KMS-11 (cell line): ENCODE data around the gene TMPRSS6.

Experiments used
- H2AFZ ChIP-seq: fragments of 200-600 bp; sonication (generic); 2 replicates; pipeline ENCODE4 v1.6.1; 2016; ENCODE audit warnings: antibody characterized with exemption, mixed run types, low read depth
- H3K27ac ChIP-seq: fragments of 200-600 bp; sonication (generic); 2 replicates; pipeline ENCODE4 v1.6.1; 2016; ENCODE audit warnings: mild to moderate bottlenecking, mixed run types
- H3K27me3 ChIP-seq: fragments of 200-600 bp; sonication (generic); 2 replicates; pipeline ENCODE4 v1.6.1; 2017; ENCODE audit warnings: mild to moderate bottlenecking, low read depth, mixed run types, moderate library complexity; ENCODE audit not compliant: insufficient read depth
- H3K36me3 ChIP-seq: fragments of 200-600 bp; sonication (generic); 2 replicates; pipeline ENCODE4 v1.6.1; 2017; ENCODE audit warnings: mild to moderate bottlenecking, mixed run types; ENCODE audit not compliant: insufficient read depth
- H3K4me1 ChIP-seq: fragments of 200-600 bp; sonication (generic); 2 replicates; pipeline ENCODE4 v1.6.1; 2016; ENCODE audit warnings: mild to moderate bottlenecking, low read depth, mixed run types; ENCODE audit not compliant: poor library complexity, severe bottlenecking
- H3K4me2 ChIP-seq: fragments of 200-600 bp; sonication (generic); 2 replicates; pipeline ENCODE4 v1.7.0; 2016; ENCODE audit warnings: mild to moderate bottlenecking, mixed run types
- H3K4me3 ChIP-seq: fragments of 200-600 bp; sonication (generic); IDR thresholded peaks from 2 replicates; pipeline ENCODE4 v1.6.1; 2017; ENCODE audit warnings: low read depth, low read length, mixed read lengths; ENCODE audit not compliant: insufficient read depth
- H3K79me2 ChIP-seq: fragments of 200-600 bp; sonication (generic); 2 replicates; pipeline ENCODE4 v1.6.1; 2016; ENCODE audit warnings: low read depth, mixed run types; ENCODE audit not compliant: insufficient read depth
- H3K9ac ChIP-seq: fragments of 200-600 bp; sonication (generic); 2 replicates; pipeline ENCODE4 v1.6.1; 2016; ENCODE audit warnings: mild to moderate bottlenecking, mixed run types
- H4K20me1 ChIP-seq: fragments of 200-600 bp; sonication (generic); 2 replicates; pipeline ENCODE4 v1.6.1; 2016; ENCODE audit warnings: mild to moderate bottlenecking, mixed run types; ENCODE audit not compliant: insufficient read depth
- TF ChIP-seq, protein P1 (sequence below): fragments of 200-600 bp; sonication (generic); conservative IDR thresholded peaks from 2 replicates; pipeline ENCODE4 v1.6.1; 2017; ENCODE audit warnings: low read depth, mild to moderate bottlenecking, antibody characterized with exemption, low read length, moderate library complexity, mixed read lengths

TMPRSS6 gene

DNA sequence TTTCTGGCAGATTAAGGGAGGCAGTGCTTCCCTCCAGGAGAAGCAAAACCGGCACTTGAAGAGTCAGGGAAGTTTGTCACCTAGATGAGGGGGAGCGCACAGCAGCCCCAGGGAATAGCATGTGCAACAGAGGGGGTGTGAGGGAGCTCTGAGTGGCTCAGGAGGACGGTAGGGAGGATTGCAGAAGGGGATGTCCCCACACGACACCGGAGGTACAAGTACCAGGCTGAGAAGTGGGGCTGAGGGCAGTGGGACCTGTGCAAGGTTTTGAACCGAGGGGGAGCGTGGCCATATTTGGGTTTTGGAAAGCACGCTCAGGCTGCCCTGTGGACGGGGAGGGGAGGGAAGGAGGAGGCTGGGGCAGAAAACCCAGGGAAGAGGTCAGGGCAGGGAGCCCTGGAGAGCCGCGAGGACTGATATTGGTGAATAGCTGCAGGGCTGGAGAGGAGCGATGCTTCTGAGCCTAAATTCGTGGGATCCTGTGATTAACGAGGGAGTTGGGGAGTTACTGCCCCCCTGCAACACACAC is 17.9 kb upstream of the TMPRSS6 start:
- Histone ChIP-seq H3K4me3 (no peak overlapping the region), H3K36me3 (no peaks in the 10 kb centered on the region), H2AFZ (no peak overlapping the region), H3K9ac (no peak overlapping the region), H3K27ac (no peak overlapping the region), H3K4me1 (peaks cover 9% of the 10 kb centered on the region), H3K79me2 (no peaks in the 10 kb centered on the region), H3K27me3 (no peaks in the 10 kb centered on the region), H4K20me1 (no peaks in the 10 kb centered on the region), H3K4me2 (no peak overlapping the region)
- TF ChIP-seq, protein P1, sequence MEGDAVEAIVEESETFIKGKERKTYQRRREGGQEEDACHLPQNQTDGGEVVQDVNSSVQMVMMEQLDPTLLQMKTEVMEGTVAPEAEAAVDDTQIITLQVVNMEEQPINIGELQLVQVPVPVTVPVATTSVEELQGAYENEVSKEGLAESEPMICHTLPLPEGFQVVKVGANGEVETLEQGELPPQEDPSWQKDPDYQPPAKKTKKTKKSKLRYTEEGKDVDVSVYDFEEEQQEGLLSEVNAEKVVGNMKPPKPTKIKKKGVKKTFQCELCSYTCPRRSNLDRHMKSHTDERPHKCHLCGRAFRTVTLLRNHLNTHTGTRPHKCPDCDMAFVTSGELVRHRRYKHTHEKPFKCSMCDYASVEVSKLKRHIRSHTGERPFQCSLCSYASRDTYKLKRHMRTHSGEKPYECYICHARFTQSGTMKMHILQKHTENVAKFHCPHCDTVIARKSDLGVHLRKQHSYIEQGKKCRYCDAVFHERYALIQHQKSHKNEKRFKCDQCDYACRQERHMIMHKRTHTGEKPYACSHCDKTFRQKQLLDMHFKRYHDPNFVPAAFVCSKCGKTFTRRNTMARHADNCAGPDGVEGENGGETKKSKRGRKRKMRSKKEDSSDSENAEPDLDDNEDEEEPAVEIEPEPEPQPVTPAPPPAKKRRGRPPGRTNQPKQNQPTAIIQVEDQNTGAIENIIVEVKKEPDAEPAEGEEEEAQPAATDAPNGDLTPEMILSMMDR: no peak

DNA sequence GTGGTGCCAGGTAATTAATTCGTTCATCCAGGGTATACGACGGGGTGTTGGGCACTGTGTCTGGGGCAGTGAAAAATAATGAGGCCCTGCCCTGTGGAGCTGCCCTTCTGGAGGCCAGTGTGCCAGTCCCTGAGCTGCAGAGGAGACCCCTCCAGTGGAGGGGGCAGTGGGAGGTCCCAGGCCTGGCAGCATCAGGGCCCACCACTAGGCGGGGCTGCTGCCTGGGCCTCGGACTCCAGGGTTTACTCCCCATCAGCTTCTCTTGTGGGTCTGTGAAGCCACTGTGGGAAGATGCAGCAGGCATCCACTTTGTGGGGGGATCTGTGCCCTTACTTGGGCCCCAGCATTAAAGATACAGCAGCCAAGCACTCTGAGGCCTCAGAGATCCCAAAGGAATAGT is 17.4 kb upstream of the TMPRSS6 start:
- Histone ChIP-seq H3K4me2 (no peak overlapping the region), H3K27me3 (no peaks in the 10 kb centered on the region), H3K36me3 (no peaks in the 10 kb centered on the region), H4K20me1 (no peaks in the 10 kb centered on the region), H3K4me3 (no peak overlapping the region), H2AFZ (no peak overlapping the region), H3K9ac (no peak overlapping the region), H3K27ac (no peak overlapping the region), H3K4me1 (peaks cover 13% of the 10 kb centered on the region), H3K79me2 (no peaks in the 10 kb centered on the region)
- TF ChIP-seq, protein P1: peak; percentile 47

DNA sequence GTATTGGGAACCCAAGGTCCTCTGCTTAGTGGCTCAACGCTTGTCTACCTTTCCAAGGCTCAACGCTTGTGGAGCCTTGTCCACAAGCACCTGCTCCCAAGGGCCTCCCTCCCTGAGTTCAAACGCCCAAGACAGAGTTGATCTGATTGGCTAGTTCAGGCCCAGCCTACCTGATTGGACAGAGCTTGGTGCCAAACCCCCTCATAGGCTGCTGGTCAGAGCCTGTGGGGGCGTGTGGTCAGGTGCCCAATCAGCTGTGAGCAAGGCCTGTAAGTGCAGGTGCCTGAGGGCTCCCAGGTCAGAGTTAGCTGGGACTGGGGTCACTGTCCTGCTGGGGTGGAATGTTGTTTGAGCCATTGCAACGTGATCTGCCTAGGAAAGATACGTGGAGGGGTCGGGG is 16.9 kb upstream of the TMPRSS6 start:
- H3K9ac ChIP-seq: no peak overlapping the region
- H3K27ac ChIP-seq: no peak overlapping the region
- H3K36me3 ChIP-seq: no peaks in the 10 kb centered on the region
- no peaks in the 10 kb centered on the region for H3K79me2 ChIP-seq
- no peak overlapping the region for H3K4me2 ChIP-seq
- no peaks in the 10 kb centered on the region for H4K20me1 ChIP-seq
- H3K4me1 ChIP-seq: peaks cover 18% of the 10 kb centered on the region
- no peaks in the 10 kb centered on the region for H3K27me3 ChIP-seq
- H2AFZ ChIP-seq: no peak overlapping the region
- no peak overlapping the region for H3K4me3 ChIP-seq
- TF ChIP-seq, protein P1: no peak

DNA sequence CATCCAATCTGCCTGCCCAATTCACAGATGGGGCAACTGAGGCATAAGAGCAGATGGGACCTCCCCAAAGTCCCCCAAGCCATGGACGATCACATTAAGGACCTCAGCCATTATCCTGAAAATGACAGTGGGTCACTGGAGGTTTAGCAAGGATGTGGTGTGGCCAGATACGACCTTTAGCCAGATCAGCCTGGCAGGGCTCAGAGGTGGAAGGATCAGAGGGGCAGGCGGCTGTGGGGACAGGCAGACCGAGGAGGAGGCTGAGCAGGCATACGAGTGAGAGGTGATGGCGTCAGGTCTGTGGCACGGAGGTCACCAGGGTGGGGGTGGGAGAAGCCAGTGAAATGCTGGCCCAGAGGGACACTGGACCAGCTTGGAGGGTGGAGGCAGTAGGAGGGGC is 14.1 kb upstream of the TMPRSS6 start:
- TF ChIP-seq, protein P1: no peak

More for the DNA sequence above, 14.1 kb upstream of the TMPRSS6 start:
- H4K20me1 ChIP-seq: no peaks in the 10 kb centered on the region
- no peaks in the 10 kb centered on the region for H3K36me3 ChIP-seq
- H2AFZ ChIP-seq: no peak overlapping the region
- H3K79me2 ChIP-seq: no peaks in the 10 kb centered on the region
- H3K4me3 ChIP-seq: no peak overlapping the region
- H3K4me1 ChIP-seq: peaks cover 23% of the 10 kb centered on the region
- no peak overlapping the region for H3K9ac ChIP-seq
- H3K27ac ChIP-seq: no peak overlapping the region
- H3K27me3 ChIP-seq: no peaks in the 10 kb centered on the region
- no peak overlapping the region for H3K4me2 ChIP-seq
